BE2C (cell line): ENCODE results near the gene SLC22A3.
"Not testable (repeated sequence)": the region's sequence is repeated elsewhere in the genome, so short reads cannot be mapped to it uniquely, and the experiment has no call there.

ENCODE experiments used
- DNase-seq: peaks from one replicate; pipeline ENCODE4 v3.0.0-alpha.2; 2020
- H3K27me3 ChIP-seq: fragments of 250-450 bp; sonication (Bioruptor Pico); 2 replicates; pipeline ENCODE4 v1.5.1; 2020; ENCODE audit warnings: mild to moderate bottlenecking
- H3K36me3 ChIP-seq: fragments of 250-450 bp; sonication (Bioruptor Pico); 2 replicates; pipeline ENCODE4 v1.5.1; 2020; ENCODE audit warnings: mild to moderate bottlenecking
- H3K4me1 ChIP-seq: fragments of 250-450 bp; sonication (Bioruptor Pico); 2 replicates; pipeline ENCODE4 v1.5.1; 2020
- H3K4me3 ChIP-seq: 2 replicates; pipeline ENCODE4 v1.5.1; 2011; ENCODE audit warnings: low read depth, low read length
- H3K9me3 ChIP-seq: fragments of 250-450 bp; sonication (Bioruptor Pico); 2 replicates; pipeline ENCODE4 v1.5.1; 2020
- TF ChIP-seq, protein P1 (sequence below): IDR thresholded peaks from 2 replicates; pipeline ENCODE4 v1.5.1; 2012; ENCODE audit warnings: mild to moderate bottlenecking, low read depth, low read length

SLC22A3 gene

GRCh38 chr6:160363016-160363996 lies 15.1 kb downstream of the SLC22A3 start:
- DNase-seq: no peak
- Histone ChIP-seq H3K36me3 (no peaks in the 10 kb centered on the region), H3K27me3 (no peaks in the 10 kb centered on the region), H3K4me3 (no peak overlapping the region), H3K9me3 (no peaks in the 10 kb centered on the region), H3K4me1 (no peaks in the 10 kb centered on the region)
- TF ChIP-seq, protein P1, sequence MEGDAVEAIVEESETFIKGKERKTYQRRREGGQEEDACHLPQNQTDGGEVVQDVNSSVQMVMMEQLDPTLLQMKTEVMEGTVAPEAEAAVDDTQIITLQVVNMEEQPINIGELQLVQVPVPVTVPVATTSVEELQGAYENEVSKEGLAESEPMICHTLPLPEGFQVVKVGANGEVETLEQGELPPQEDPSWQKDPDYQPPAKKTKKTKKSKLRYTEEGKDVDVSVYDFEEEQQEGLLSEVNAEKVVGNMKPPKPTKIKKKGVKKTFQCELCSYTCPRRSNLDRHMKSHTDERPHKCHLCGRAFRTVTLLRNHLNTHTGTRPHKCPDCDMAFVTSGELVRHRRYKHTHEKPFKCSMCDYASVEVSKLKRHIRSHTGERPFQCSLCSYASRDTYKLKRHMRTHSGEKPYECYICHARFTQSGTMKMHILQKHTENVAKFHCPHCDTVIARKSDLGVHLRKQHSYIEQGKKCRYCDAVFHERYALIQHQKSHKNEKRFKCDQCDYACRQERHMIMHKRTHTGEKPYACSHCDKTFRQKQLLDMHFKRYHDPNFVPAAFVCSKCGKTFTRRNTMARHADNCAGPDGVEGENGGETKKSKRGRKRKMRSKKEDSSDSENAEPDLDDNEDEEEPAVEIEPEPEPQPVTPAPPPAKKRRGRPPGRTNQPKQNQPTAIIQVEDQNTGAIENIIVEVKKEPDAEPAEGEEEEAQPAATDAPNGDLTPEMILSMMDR: no peak

GRCh38 chr6:160365117-160365516 lies 16.9 kb downstream of the SLC22A3 start:
- H3K36me3 ChIP-seq: no peaks in the 10 kb centered on the region
- H3K27me3 ChIP-seq: no peaks in the 10 kb centered on the region
- no peak for DNase-seq
- TF ChIP-seq, protein P1: no peak
- H3K9me3 ChIP-seq: no peaks in the 10 kb centered on the region
- H3K4me3 ChIP-seq: no peak overlapping the region
- H3K4me1 ChIP-seq: no peaks in the 10 kb centered on the region

- H3K4me3 ChIP-seq: no peak overlapping the region
- H3K36me3 ChIP-seq: no peaks in the 10 kb centered on the region
- H3K9me3 ChIP-seq: no peaks in the 10 kb centered on the region
- no peaks in the 10 kb centered on the region for H3K4me1 ChIP-seq
- DNase-seq: no peak
- TF ChIP-seq, protein P1: no peak
- H3K27me3 ChIP-seq: no peaks in the 10 kb centered on the region
These were observed 19.8 kb downstream of the SLC22A3 start for GRCh38 chr6:160367798-160368547.

- TF ChIP-seq, protein P1: no peak
These were observed 20.5 kb downstream of the SLC22A3 start for GRCh38 chr6:160368670-160369069.

GRCh38 chr6:160373601-160374000 lies 25.4 kb downstream of the SLC22A3 start:
- H3K9me3 ChIP-seq, H3K4me1 ChIP-seq, DNase-seq, H3K4me3 ChIP-seq, H3K36me3 ChIP-seq, H3K27me3 ChIP-seq: not testable (repeated sequence)

More at GRCh38 chr6:160368670-160369069, 20.5 kb downstream of the SLC22A3 start:
- no peak for DNase-seq
- H3K4me1 ChIP-seq: no peaks in the 10 kb centered on the region
- no peaks in the 10 kb centered on the region for H3K36me3 ChIP-seq
- no peaks in the 10 kb centered on the region for H3K9me3 ChIP-seq
- H3K4me3 ChIP-seq: no peak overlapping the region
- no peaks in the 10 kb centered on the region for H3K27me3 ChIP-seq

- H3K36me3 ChIP-seq: no peaks in the 10 kb centered on the region
- H3K4me3 ChIP-seq: no peak overlapping the region
- H3K27me3 ChIP-seq: no peaks in the 10 kb centered on the region
- TF ChIP-seq, protein P1: no peak
- H3K9me3 ChIP-seq: no peaks in the 10 kb centered on the region
- DNase-seq: no peak
- no peaks in the 10 kb centered on the region for H3K4me1 ChIP-seq
These were observed 26.8 kb downstream of the SLC22A3 start for GRCh38 chr6:160374836-160375560.
